Endothelial cell of umbilical vein (primary cell): ENCODE results near the gene SEZ6. TPM values are rescaled to one million over a fixed set of nuclear protein-coding genes. Genes with fewer than 3 reads are reported as not detected.

Experiments
- BruUV-seq: library from RNA; stranded (reverse); fragments of 400-500 nt; replicated peaks from 2 replicates; lab custom pipeline; 2021; lab: Mats Ljungman, UMichigan
- CTCF ChIA-PET: fragments of 300-600, 350-600 bp; sonication (Branson Sonifier 250); formaldehyde crosslinking; loops from one replicate; lab custom pipeline; 2021; ENCODE audit warnings: antibody characterized with exemption, inconsistent platforms; lab: Charles Lee
- POLR2A ChIA-PET: fragments of 300-600, 350-600 bp; sonication (Branson Sonifier 250); formaldehyde crosslinking; loops from one replicate; lab custom pipeline; 2021; ENCODE audit warnings: antibody characterized with exemption, inconsistent platforms; lab: Charles Lee
- DNase-seq: peaks from one replicate; pipeline ENCODE4 v3.0.0-alpha.2; 2011; ENCODE audit warnings: low read depth, low spot score
- FAIRE-seq: peaks from 2 replicates; lab custom pipeline; 2011; peaks lifted over from hg19 to GRCh38; lab: Jason Lieb, UNC
- H2AFZ ChIP-seq: 2 replicates; pipeline ENCODE4 v1.6.0; 2012; ENCODE audit warnings: low read depth, low read length, control low read depth, inconsistent platforms
- H3K27ac ChIP-seq: 2 replicates; pipeline ENCODE4 v1.5.1; 2011; ENCODE audit warnings: low read depth, mild to moderate bottlenecking, control low read depth, low read length, moderate library complexity; ENCODE audit not compliant: insufficient read depth
- H3K27me3 ChIP-seq, 2 experiments: 2 replicates each; pipeline versions ENCODE4 v1.6.0 to v1.6.1; 2011; ENCODE audit warnings: low read length in 2 of 2, mixed read lengths in 1 of 2; ENCODE audit not compliant: control insufficient read depth in 2 of 2, insufficient read depth in 2 of 2
- H3K36me3 ChIP-seq, 2 experiments: 2 replicates in 1 of 2; 3 replicates in 1 of 2; pipeline ENCODE4 v1.5.1; 2011; ENCODE audit warnings: low read length in 2 of 2, mild to moderate bottlenecking in 1 of 2, moderate library complexity in 1 of 2; ENCODE audit not compliant: control insufficient read depth in 2 of 2, insufficient read depth in 2 of 2; ENCODE audit errors: extremely low read depth in 1 of 2
- H3K4me1 ChIP-seq: 3 replicates; pipeline ENCODE4 v1.5.1; 2011; ENCODE audit warnings: mild to moderate bottlenecking, low read length; ENCODE audit not compliant: control insufficient read depth, insufficient read depth; ENCODE audit errors: extremely low read depth
- H3K4me2 ChIP-seq: 2 replicates; pipeline ENCODE4 v1.6.1; 2011; ENCODE audit warnings: low read length, control low read depth, mixed read lengths; ENCODE audit not compliant: insufficient read depth
- H3K4me3 ChIP-seq, 3 experiments: fragments of 200-600 bp in 1 of 3; sonication (generic), shearing (Covaris generic) in 1 of 3; replicated peaks in 1 of 3; 2 replicates each; pipeline ENCODE4 v1.5.1; 2011 to 2016; ENCODE audit warnings: control low read depth in 3 of 3, low read length in 3 of 3, mild to moderate bottlenecking in 2 of 3, inconsistent platforms in 1 of 3, low read depth in 1 of 3, moderate library complexity in 1 of 3; ENCODE audit not compliant: insufficient read depth in 1 of 3
- H3K79me2 ChIP-seq: 2 replicates; pipeline ENCODE4 v1.6.0; 2012; ENCODE audit warnings: low read length, inconsistent platforms; ENCODE audit not compliant: control insufficient read depth, insufficient read depth
- H3K9ac ChIP-seq: replicated peaks from 2 replicates; pipeline ENCODE3; 2011; ENCODE audit warnings: low read length, control low read depth; ENCODE audit not compliant: insufficient read depth; ENCODE audit errors: extremely low read depth
- H3K9me1 ChIP-seq: replicated peaks from 3 replicates; pipeline ENCODE4 v1.6.0; 2011; ENCODE audit warnings: mild to moderate bottlenecking, low read length; ENCODE audit not compliant: control insufficient read depth, insufficient read depth; ENCODE audit errors: extremely low read depth
- H3K9me3 ChIP-seq: replicated peaks from 2 replicates; pipeline ENCODE4 v1.5.1; 2012; ENCODE audit warnings: low read length, inconsistent platforms; ENCODE audit not compliant: control insufficient read depth, insufficient read depth
- H4K20me1 ChIP-seq: replicated peaks from 2 replicates; pipeline ENCODE3; 2011; ENCODE audit warnings: mild to moderate bottlenecking, low read length; ENCODE audit not compliant: control insufficient read depth, insufficient read depth; ENCODE audit errors: extremely low read depth
- EZH2 ChIP-seq: IDR thresholded peaks from 2 replicates; pipeline ENCODE4 v1.6.1; 2012; ENCODE audit warnings: borderline replicate concordance, low read depth, mild to moderate bottlenecking, moderate library complexity, low read length, inconsistent platforms; ENCODE audit not compliant: severe bottlenecking
- FOS ChIP-seq: IDR thresholded peaks from 2 replicates; pipeline ENCODE4 v1.6.1; 2011; ENCODE audit warnings: mild to moderate bottlenecking, low read length, moderate library complexity, borderline replicate concordance; ENCODE audit not compliant: insufficient read depth
- GATA2 ChIP-seq: IDR thresholded peaks from 2 replicates; pipeline ENCODE4 v1.7.0; 2011; ENCODE audit warnings: low read depth, mild to moderate bottlenecking, moderate library complexity, mixed read lengths, low read length; ENCODE audit not compliant: insufficient read length, insufficient read depth
- JUN ChIP-seq: IDR thresholded peaks from 2 replicates; pipeline ENCODE4 v1.6.1; 2011; ENCODE audit warnings: borderline replicate concordance, low read depth; ENCODE audit not compliant: insufficient read length, insufficient read depth
- MYC ChIP-seq: IDR thresholded peaks from one replicate; pipeline ENCODE4 v1.6.1; 2011; ENCODE audit warnings: mild to moderate bottlenecking, low read depth, low read length
- POLR2A ChIP-seq: IDR thresholded peaks from 2 replicates; pipeline ENCODE4 v1.6.1; 2012; ENCODE audit warnings: low read depth, mild to moderate bottlenecking, control low read depth, low read length
- POLR2AphosphoS5 ChIP-seq: IDR thresholded peaks from 2 replicates; pipeline ENCODE4 v1.6.1; 2012; ENCODE audit warnings: low read depth, mild to moderate bottlenecking, control low read depth, low read length, moderate library complexity; ENCODE audit not compliant: insufficient read depth
- dilution Hi-C: fragments of 300-500 bp; cut with MboI; formaldehyde crosslinking; loops from one replicate; pipeline ENCODE4 v1.15.0; 2019; ENCODE audit warnings: low sequenced_read_pairs; ENCODE audit not compliant: extremely low pct_ligation_motif_present
- intact Hi-C: fragments of 100-400 bp; cut with micrococcal nuclease; formaldehyde crosslinking; loops from one replicate; pipeline ENCODE4 v1.10.0; 2022
- polyA plus RNA-seq, 4 experiments: library from polyadenylated mRNA; depleted of rRNA in 3 of 4; stranded (reverse) in 3 of 4; unstranded in 1 of 4; fragments of >200 nt; gene quantifications; 2 replicates each; pipeline versions ENCODE4 v1.2.1 to v1.2.3, GENCODE V29; 2011 to 2012; ENCODE audit warnings: missing spikeins in 1 of 4
- total RNA-seq: library from RNA; stranded (reverse); gene quantifications from 2 replicates; pipeline ENCODE4 v1.2.3, GENCODE V29; 2021

Gene SEZ6
- total and polyA plus RNA-seq, 2 donors (not counting 3 experiments of a cell fraction or from before 2014, with no cell fraction given) = not detected

DNA sequence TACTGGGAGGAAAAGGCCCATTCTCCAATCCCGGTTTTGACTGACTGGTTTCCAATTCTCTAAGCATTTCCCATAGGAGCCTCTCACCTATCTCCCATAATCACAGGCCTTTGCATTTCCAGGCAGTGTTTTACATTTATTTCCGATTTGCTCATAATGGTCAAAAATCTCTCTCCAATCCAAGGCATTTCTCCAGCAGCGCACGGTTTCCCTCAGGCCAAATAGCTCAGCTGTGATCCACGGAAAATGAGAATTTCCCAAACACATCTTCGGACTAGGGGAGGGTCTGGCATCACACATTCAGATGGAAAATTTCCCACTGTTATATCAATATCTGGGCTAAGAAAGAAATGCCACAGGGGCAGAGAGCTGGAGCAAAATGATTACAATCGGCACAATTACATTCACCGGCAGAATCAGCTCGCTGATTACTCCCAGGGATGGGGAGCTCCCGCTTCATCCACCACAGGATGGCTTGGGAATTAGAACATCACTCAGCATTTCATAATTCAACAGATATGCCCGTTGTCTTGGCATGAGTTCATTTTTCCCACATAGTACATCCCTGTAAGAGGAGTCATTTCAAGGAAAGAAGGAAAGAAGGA is 43.8 kb upstream of the SEZ6 start:
- H2AFZ ChIP-seq = no peak overlapping the region
- H3K36me3 ChIP-seq = no peaks in the 10 kb centered on the region
- H3K9me3 ChIP-seq = no peaks in the 10 kb centered on the region
- CTCF ChIA-PET = interaction anchor here (1.5 to 2.9 kb wide), 3 partner anchors 30 to 84 kb away, joined by 6 to 13 read pairs (median 8); no protein-coding TSS in a partner anchor
- POLR2A ChIA-PET = no interaction called here
- H3K79me2 ChIP-seq = no peaks in the 10 kb centered on the region
- no peak overlapping the region for H3K4me3 ChIP-seq
- H4K20me1 ChIP-seq = no peaks in the 10 kb centered on the region
- no TSS peak for BruUV-seq
- FAIRE-seq (no peak), DNase-seq (no peak)
- H3K27ac ChIP-seq = no peak overlapping the region
- no peaks in the 10 kb centered on the region for H3K9me1 ChIP-seq
- peaks cover 18 to 22% of the 10 kb centered on the region in 2 experiments for H3K27me3 ChIP-seq
- TF ChIP-seq FOS (no peak), JUN (no peak), EZH2 (no peak), GATA2 (no peak), POLR2A (no peak), MYC (no peak), POLR2AphosphoS5 (no peak)
- H3K9ac ChIP-seq = no peak overlapping the region
- intact Hi-C loops = loop anchor here (5.0 kb wide), 1 partner anchor 82 kb away; no protein-coding TSS in a partner anchor
- no peak overlapping the region for H3K4me2 ChIP-seq
- H3K4me1 ChIP-seq = no peaks in the 10 kb centered on the region
- dilution Hi-C loops = no loop called here
